HEK293T (cell line): ENCODE data around the gene KRTAP10-2.

ENCODE experiments used
- CTCF ChIA-PET: fragments of 350-600 bp; formaldehyde crosslinking; extraction: SDS; loops from one replicate; lab custom pipeline; 2021; ENCODE audit warnings: antibody characterized with exemption, inconsistent platforms; lab: Yijun Ruan, JAX
- POLR2A ChIA-PET: fragments of 350-600 bp; formaldehyde crosslinking; extraction: SDS; loops from one replicate; lab custom pipeline; 2020; ENCODE audit warnings: antibody characterized with exemption, inconsistent platforms; lab: Yijun Ruan, JAX
- DNase-seq: peaks from one replicate; pipeline ENCODE4 v3.0.0; 2012; ENCODE audit warnings: mixed read lengths; ENCODE audit errors: extremely low spot score
- ARNT ChIP-seq: fragments of 450-650 bp; IDR thresholded peaks from 2 replicates; pipeline ENCODE4 v1.6.1; 2017; ENCODE audit warnings: mild to moderate bottlenecking
- BHLHE40 ChIP-seq: fragments of 450-650 bp; IDR thresholded peaks from 2 replicates; pipeline ENCODE4 v1.6.1; 2016; ENCODE audit warnings: mild to moderate bottlenecking, moderate library complexity, borderline replicate concordance
- CTBP1 ChIP-seq: fragments of 450-650 bp; IDR thresholded peaks from 2 replicates; pipeline ENCODE4 v1.6.1; 2016; ENCODE audit warnings: borderline replicate concordance
- ELF4 ChIP-seq: fragments of 450-650 bp; IDR thresholded peaks from 2 replicates; pipeline ENCODE4 v1.6.1; 2017; ENCODE audit warnings: antibody characterized with exemption
- FOXA1 ChIP-seq: fragments of 450-650 bp; IDR thresholded peaks from 2 replicates; pipeline ENCODE4 v1.6.1; 2016; ENCODE audit warnings: mild to moderate bottlenecking
- FOXK2 ChIP-seq: fragments of 450-650 bp; IDR thresholded peaks from 2 replicates; pipeline ENCODE4 v1.6.1; 2016; ENCODE audit warnings: mild to moderate bottlenecking
- FOXM1 ChIP-seq: fragments of 450-650 bp; IDR thresholded peaks from 2 replicates; pipeline ENCODE4 v1.6.1; 2017; ENCODE audit warnings: mild to moderate bottlenecking, borderline replicate concordance
- HDGF ChIP-seq: fragments of 450-650 bp; IDR thresholded peaks from 2 replicates; pipeline ENCODE4 v1.6.1; 2017; ENCODE audit warnings: antibody characterized with exemption, borderline replicate concordance
- L3MBTL2 ChIP-seq: fragments of 450-650 bp; conservative IDR thresholded peaks from 2 replicates; pipeline ENCODE4 v1.6.1; 2016; ENCODE audit warnings: mild to moderate bottlenecking
- LEF1 ChIP-seq: fragments of 450-650 bp; IDR thresholded peaks from 2 replicates; pipeline ENCODE4 v1.6.1; 2017; ENCODE audit warnings: mild to moderate bottlenecking, borderline replicate concordance
- NFRKB ChIP-seq: fragments of 450-650 bp; IDR thresholded peaks from 2 replicates; pipeline ENCODE4 v1.6.1; 2016; ENCODE audit warnings: mild to moderate bottlenecking, moderate library complexity
- PKNOX1 ChIP-seq: fragments of 450-650 bp; IDR thresholded peaks from 2 replicates; pipeline ENCODE4 v1.6.1; 2016
- SP1 ChIP-seq: fragments of 450-650 bp; IDR thresholded peaks from 2 replicates; pipeline ENCODE4 v1.6.1; 2017
- SUZ12 ChIP-seq: fragments of 450-650 bp; IDR thresholded peaks from 2 replicates; pipeline ENCODE4 v1.6.1; 2016; ENCODE audit warnings: mild to moderate bottlenecking
- TARDBP ChIP-seq: fragments of 450-650 bp; IDR thresholded peaks from 2 replicates; pipeline ENCODE4 v1.6.1; 2016
- ZNF384 ChIP-seq: fragments of 450-650 bp; IDR thresholded peaks from 2 replicates; pipeline ENCODE4 v1.6.1; 2016

KRTAP10-2 gene

GRCh38 chr21:44542716-44543115 is 8.6 kb downstream of the KRTAP10-2 start:
- TF ChIP-seq FOXA1 (no peak), SUZ12 (no peak), HDGF (no peak), CTBP1 (no peak), ZNF384 (no peak), L3MBTL2 (no peak), NFRKB (no peak), FOXK2 (no peak), PKNOX1 (no peak), ELF4 (no peak), SP1 (no peak), BHLHE40 (no peak)
- CTCF ChIA-PET = no interaction called here
- DNase-seq = no peak
- POLR2A ChIA-PET = no interaction called here

- no peak for TF ChIP-seq ZNF384
- TF ChIP-seq L3MBTL2 = no peak
- TF ChIP-seq HDGF = no peak
- no peak for TF ChIP-seq FOXA1
- TF ChIP-seq ELF4 = no peak
- TF ChIP-seq NFRKB = no peak
- no peak for TF ChIP-seq TARDBP
- TF ChIP-seq FOXK2 = no peak
- no peak for TF ChIP-seq FOXM1
- TF ChIP-seq BHLHE40 = no peak
- TF ChIP-seq LEF1 = no peak
- no peak for TF ChIP-seq SUZ12
- ChIA-PET POLR2A (no interaction called here), CTCF (no interaction called here)
- DNase-seq = no peak
Observed at GRCh38 chr21:44540741-44541288, 10.5 kb downstream of the KRTAP10-2 start.

- ChIA-PET CTCF (no interaction called here), POLR2A (no interaction called here)
Observed at GRCh38 chr21:44539991-44540666, 11.2 kb downstream of the KRTAP10-2 start, which contains the start of gene KRTAP10-1. Gene KRTAP10-1, minus strand, starts transcription at chr21:44540195. Its CDS starts 45 bp downstream, at chr21:44540150.

GRCh38 chr21:44539046-44539445 is 12.3 kb downstream of the KRTAP10-2 start:
- POLR2A ChIA-PET = no interaction called here
- TF ChIP-seq NFRKB (no peak), PKNOX1 (no peak), CTBP1 (no peak), BHLHE40 (no peak), HDGF (no peak), TARDBP (no peak), L3MBTL2 (no peak), ELF4 (no peak), ZNF384 (no peak), LEF1 (no peak), SUZ12 (no peak), FOXA1 (no peak), ARNT (no peak), FOXK2 (no peak)
- no peak for DNase-seq
- CTCF ChIA-PET = no interaction called here

More at GRCh38 chr21:44539991-44540666, 11.2 kb downstream of the KRTAP10-2 start, which contains the start of gene KRTAP10-1:
- DNase-seq = no peak
- TF ChIP-seq FOXA1 (no peak), LEF1 (no peak), NFRKB (no peak)

GRCh38 chr21:44537930-44538911 is 13.1 kb downstream of the KRTAP10-2 start:
- no peak for DNase-seq
- CTCF ChIA-PET = no interaction called here
- no peak for TF ChIP-seq ZNF384
- TF ChIP-seq TARDBP = no peak
- TF ChIP-seq ELF4 = no peak
- TF ChIP-seq NFRKB = no peak
- no peak for TF ChIP-seq LEF1
- no peak for TF ChIP-seq FOXK2
- no peak for TF ChIP-seq SP1
- no peak for TF ChIP-seq CTBP1
- TF ChIP-seq ARNT = no peak
- TF ChIP-seq BHLHE40 = no peak
- TF ChIP-seq HDGF = no peak
- POLR2A ChIA-PET = no interaction called here

GRCh38 chr21:44535963-44536362 is 15.3 kb downstream of the KRTAP10-2 start:
- DNase-seq = no peak
- POLR2A ChIA-PET = no interaction called here
- CTCF ChIA-PET = interaction anchor here (0.7 kb wide), 1 partner anchor 89 kb away, joined by 3 read pairs; no protein-coding TSS in a partner anchor
- no peak for TF ChIP-seq SUZ12
- no peak for TF ChIP-seq ZNF384
- TF ChIP-seq L3MBTL2 = no peak
- no peak for TF ChIP-seq NFRKB
- no peak for TF ChIP-seq LEF1
- no peak for TF ChIP-seq FOXM1
- no peak for TF ChIP-seq ELF4
- no peak for TF ChIP-seq SP1
- no peak for TF ChIP-seq BHLHE40
- TF ChIP-seq CTBP1 = no peak
- no peak for TF ChIP-seq HDGF
- no peak for TF ChIP-seq FOXA1
- TF ChIP-seq FOXK2 = no peak
- TF ChIP-seq ARNT = no peak
- no peak for TF ChIP-seq PKNOX1
- no peak for TF ChIP-seq TARDBP
